Epithelial cell of proximal tubule (primary cell): ENCODE data around the gene OS9. TPM values are rescaled to one million over a fixed set of nuclear protein-coding genes. Genes with fewer than 3 reads are reported as not detected.

Source experiments
- DNase-seq: peaks from one replicate; pipeline ENCODE4 v3.0.0-alpha.2; 2011; ENCODE audit warnings: low read depth
- H3K4me3 ChIP-seq: 2 replicates; pipeline ENCODE4 v1.5.1; 2011; ENCODE audit warnings: low read depth, mild to moderate bottlenecking, low read length
- CTCF ChIP-seq: conservative IDR thresholded peaks from 2 replicates; pipeline ENCODE4 v1.5.1; 2012; ENCODE audit warnings: low read depth, mild to moderate bottlenecking, low read length
- total RNA-seq: library from RNA; depleted of rRNA; stranded (reverse); fragments of >200 nt; gene quantifications from 2 replicates; pipeline ENCODE4 v1.2.3, GENCODE V29; 2015

The OS9 gene
- total RNA-seq, 1 donor from 2014 or later, result 101 TPM

- H3K4me3 ChIP-seq, result no peak overlapping the region
- DNase-seq, result no peak
- TF ChIP-seq CTCF, result no peak
These were observed 63.8 kb downstream of the OS9 start for GRCh38 chr12:57757771-57758170.

- H3K4me3 ChIP-seq, result no peak overlapping the region
- TF ChIP-seq CTCF, result no peak
- DNase-seq, result no peak
These were observed 64.8 kb downstream of the OS9 start for GRCh38 chr12:57758552-57759359.

GRCh38 chr12:57759360-57759980 is 65.5 kb downstream of the OS9 start:
- H3K4me3 ChIP-seq, result no peak overlapping the region
- TF ChIP-seq CTCF, result peak; percentile 67
- DNase-seq, result no peak

GRCh38 chr12:57760347-57760982 is 66.5 kb downstream of the OS9 start:
- no peak overlapping the region for H3K4me3 ChIP-seq
- TF ChIP-seq CTCF, result no peak
- no peak for DNase-seq

GRCh38 chr12:57761391-57761998 is 67.6 kb downstream of the OS9 start:
- no peak overlapping the region for H3K4me3 ChIP-seq
- no peak for DNase-seq
- TF ChIP-seq CTCF, result no peak

GRCh38 chr12:57762463-57762862 is 68.5 kb downstream of the OS9 start:
- H3K4me3 ChIP-seq, result no peak overlapping the region
- TF ChIP-seq CTCF, result no peak
- DNase-seq, result no peak
